Activated naive CD4-positive, alpha-beta T cell treated with anti-CD3 and anti-CD28 coated beads, Interleukin-2, amount 10 ng/mL, durations not matched to agents 7 days and 5 days (primary cell): ENCODE data around the gene NGF.

ENCODE experiments used
- CTCF ChIA-PET: fragments of 350-600 bp; sonication (Branson Sonifier 250); formaldehyde crosslinking; loops from one replicate; lab custom pipeline; 2021; ENCODE audit warnings: antibody characterized with exemption; lab: Charles Lee
- DNase-seq: peaks from one replicate; pipeline ENCODE4 v3.0.0-alpha.2; 2020
- H3K27ac Mint-ChIP-seq: one replicate; pipeline ENCODE4 v1.8.0; 2021; ENCODE audit warnings: mild to moderate bottlenecking, moderate library complexity, mixed read lengths
- H3K27me3 Mint-ChIP-seq: one replicate; pipeline ENCODE4 v1.8.0; 2021; ENCODE audit warnings: mild to moderate bottlenecking, mixed read lengths
- H3K36me3 Mint-ChIP-seq: one replicate; pipeline ENCODE4 v1.8.0; 2021; ENCODE audit warnings: mixed read lengths
- H3K4me1 Mint-ChIP-seq: one replicate; pipeline ENCODE4 v1.8.0; 2021; ENCODE audit warnings: mixed read lengths
- H3K4me3 Mint-ChIP-seq: one replicate; pipeline ENCODE4 v1.8.0; 2021; ENCODE audit warnings: mild to moderate bottlenecking, moderate library complexity, mixed read lengths
- H3K9me3 Mint-ChIP-seq: one replicate; pipeline ENCODE4 v1.8.0; 2021; ENCODE audit warnings: mixed read lengths

NGF gene

GRCh38 chr1:115351143-115351542 is 13.1 kb upstream of the NGF start:
- Mint-ChIP-seq H3K36me3 (no peaks in the 10 kb centered on the region), H3K4me1 (no peaks in the 10 kb centered on the region), H3K9me3 (no peaks in the 10 kb centered on the region), H3K27ac (no peak overlapping the region), H3K27me3 (no peaks in the 10 kb centered on the region), H3K4me3 (no peak overlapping the region)
- CTCF ChIA-PET: no interaction called here
- DNase-seq: no peak

DNA sequence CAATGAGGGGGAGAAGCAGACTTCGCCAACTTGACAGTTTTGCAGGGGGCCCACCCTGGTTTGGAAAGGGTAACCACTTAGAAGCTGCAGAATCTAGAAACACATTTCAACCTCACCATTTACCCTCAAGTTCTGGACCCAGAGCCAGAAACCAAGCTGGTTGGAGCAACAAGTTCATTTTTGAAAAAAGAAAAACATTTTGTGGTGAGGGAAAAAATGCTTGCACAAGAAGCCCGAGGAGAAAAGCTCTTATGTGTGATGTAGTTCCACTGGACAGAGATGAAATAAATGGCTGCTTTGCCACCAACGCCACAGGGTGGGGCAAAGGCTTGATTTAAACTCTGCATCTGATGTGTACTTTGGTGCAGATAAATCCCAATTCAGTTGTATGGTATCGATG is 10.6 kb upstream of the NGF start:
- H3K9me3 Mint-ChIP-seq: no peaks in the 10 kb centered on the region
- no peak overlapping the region for H3K27ac Mint-ChIP-seq
- no peak overlapping the region for H3K4me3 Mint-ChIP-seq
- DNase-seq: no peak
- H3K36me3 Mint-ChIP-seq: no peaks in the 10 kb centered on the region
- no peaks in the 10 kb centered on the region for H3K4me1 Mint-ChIP-seq
- peaks cover 4% of the 10 kb centered on the region for H3K27me3 Mint-ChIP-seq
- CTCF ChIA-PET: no interaction called here

DNA sequence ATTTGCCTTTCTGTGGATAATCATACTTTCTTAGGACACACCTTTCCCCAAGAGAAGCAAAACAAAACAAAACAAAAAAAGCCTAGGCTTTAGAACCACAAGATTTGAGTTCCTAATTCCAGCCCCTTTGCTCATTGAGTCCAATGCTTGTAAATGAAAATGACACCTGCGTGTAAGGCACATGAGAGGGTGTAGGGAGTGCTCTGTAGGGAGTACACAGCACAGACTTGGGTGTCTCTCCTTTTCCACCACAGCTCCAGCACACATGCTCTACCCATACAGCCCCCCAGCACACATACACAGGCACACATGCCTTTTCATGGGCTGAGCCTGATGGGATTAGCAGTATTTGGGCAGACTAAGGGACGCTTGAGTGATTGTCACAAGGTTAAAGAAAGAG is 9.2 kb upstream of the NGF start:
- Mint-ChIP-seq H3K27ac (no peak overlapping the region), H3K4me1 (no peaks in the 10 kb centered on the region), H3K36me3 (no peaks in the 10 kb centered on the region), H3K9me3 (no peaks in the 10 kb centered on the region), H3K4me3 (no peak overlapping the region), H3K27me3 (peaks cover 8% of the 10 kb centered on the region)
- CTCF ChIA-PET: no interaction called here
- DNase-seq: no peak

DNA sequence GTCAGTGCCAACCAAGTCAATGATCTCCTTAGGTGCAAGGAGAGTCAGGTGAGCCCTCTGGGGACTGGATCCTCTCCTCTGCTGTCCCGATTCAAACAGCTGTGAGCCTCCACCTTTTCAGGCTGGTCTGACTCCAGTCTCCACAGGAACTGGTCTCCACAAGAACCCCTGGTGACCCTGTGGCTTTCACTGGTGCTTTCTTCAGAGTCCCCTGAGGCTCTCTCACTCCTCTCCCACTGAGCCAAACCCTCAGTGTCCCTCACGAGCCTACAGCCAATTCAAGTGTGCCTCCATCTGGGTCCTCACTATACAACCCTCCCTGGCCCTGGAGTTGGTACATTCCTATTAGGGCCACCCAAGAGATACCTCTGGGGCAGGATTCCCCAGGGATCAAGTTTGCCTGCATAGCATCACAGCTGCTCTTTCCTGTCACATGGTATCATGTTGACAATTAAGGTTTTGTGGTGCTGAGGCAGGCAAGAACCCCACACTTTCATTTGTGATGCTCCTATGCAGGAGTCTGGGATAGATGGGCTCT is 5.2 kb upstream of the NGF start:
- Mint-ChIP-seq H3K9me3 (no peaks in the 10 kb centered on the region), H3K4me3 (no peak overlapping the region), H3K27ac (no peak overlapping the region), H3K36me3 (no peaks in the 10 kb centered on the region), H3K4me1 (no peaks in the 10 kb centered on the region), H3K27me3 (peaks cover 27% of the 10 kb centered on the region)
- CTCF ChIA-PET: no interaction called here
- DNase-seq: no peak

GRCh38 chr1:115341948-115342347 is 3.9 kb upstream of the NGF start:
- CTCF ChIA-PET: no interaction called here
- H3K4me3 Mint-ChIP-seq: no peak overlapping the region
- peaks cover 40% of the 10 kb centered on the region for H3K27me3 Mint-ChIP-seq
- DNase-seq: no peak
- H3K4me1 Mint-ChIP-seq: no peaks in the 10 kb centered on the region
- H3K36me3 Mint-ChIP-seq: no peaks in the 10 kb centered on the region
- H3K27ac Mint-ChIP-seq: no peak overlapping the region
- H3K9me3 Mint-ChIP-seq: no peaks in the 10 kb centered on the region

DNA sequence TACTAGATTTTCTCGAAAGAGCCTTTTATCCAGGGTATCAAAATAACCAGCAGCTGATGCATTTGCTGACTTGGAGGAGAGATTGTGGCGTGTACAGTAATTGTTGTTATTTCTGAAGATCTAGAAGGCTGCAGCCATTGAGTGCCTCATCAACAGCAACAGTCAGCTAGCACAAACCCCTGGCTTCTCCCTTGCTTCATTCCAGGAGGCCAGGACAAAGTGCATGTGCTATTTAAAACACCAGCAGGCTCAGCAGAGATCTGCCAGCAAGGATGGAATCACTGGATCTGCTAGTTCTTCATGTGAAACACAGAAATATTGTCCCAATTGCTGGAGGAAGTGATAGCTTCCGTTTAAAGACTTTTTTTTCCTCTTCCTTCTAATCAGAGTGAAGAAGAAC is 2.8 kb upstream of the NGF start:
- DNase-seq: no peak
- CTCF ChIA-PET: no interaction called here
- H3K27me3 Mint-ChIP-seq: peaks cover 51% of the 10 kb centered on the region
- H3K4me3 Mint-ChIP-seq: no peak overlapping the region
- no peak overlapping the region for H3K27ac Mint-ChIP-seq
- no peaks in the 10 kb centered on the region for H3K9me3 Mint-ChIP-seq
- H3K4me1 Mint-ChIP-seq: no peaks in the 10 kb centered on the region
- H3K36me3 Mint-ChIP-seq: no peaks in the 10 kb centered on the region

DNA sequence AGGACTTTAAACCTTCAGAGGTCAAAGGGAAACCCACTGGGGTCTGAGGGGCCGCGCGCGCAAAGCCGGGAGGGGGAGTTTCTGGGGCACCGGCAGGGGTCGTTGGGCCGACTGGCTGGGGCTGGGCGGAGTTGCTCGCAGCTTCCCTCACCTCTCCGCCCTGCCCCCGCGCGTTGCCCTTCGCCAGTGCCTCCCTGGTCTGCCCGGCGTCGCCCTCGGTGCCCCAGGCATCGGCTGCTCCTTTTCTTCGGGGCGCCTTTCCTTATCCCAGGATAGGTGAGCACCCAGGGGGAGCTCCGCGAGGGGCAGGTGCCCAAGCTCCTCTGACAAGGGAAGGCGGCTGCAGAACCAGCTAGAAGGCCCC is 390 bp upstream of the NGF start:
- Mint-ChIP-seq H3K4me3 (no peak overlapping the region), H3K4me1 (no peaks in the 10 kb centered on the region), H3K9me3 (no peaks in the 10 kb centered on the region), H3K27ac (no peak overlapping the region), H3K27me3 (peaks cover 57% of the 10 kb centered on the region), H3K36me3 (no peaks in the 10 kb centered on the region)
- CTCF ChIA-PET: no interaction called here
- DNase-seq: no peak

GRCh38 chr1:115337276-115337632 is 795 bp downstream of the NGF start:
- no peak overlapping the region for H3K27ac Mint-ChIP-seq
- no peaks in the 10 kb centered on the region for H3K4me1 Mint-ChIP-seq
- no peak overlapping the region for H3K4me3 Mint-ChIP-seq
- no peaks in the 10 kb centered on the region for H3K9me3 Mint-ChIP-seq
- H3K36me3 Mint-ChIP-seq: no peaks in the 10 kb centered on the region
- DNase-seq: no peak
- CTCF ChIA-PET: no interaction called here
- H3K27me3 Mint-ChIP-seq: peaks cover 54% of the 10 kb centered on the region

DNA sequence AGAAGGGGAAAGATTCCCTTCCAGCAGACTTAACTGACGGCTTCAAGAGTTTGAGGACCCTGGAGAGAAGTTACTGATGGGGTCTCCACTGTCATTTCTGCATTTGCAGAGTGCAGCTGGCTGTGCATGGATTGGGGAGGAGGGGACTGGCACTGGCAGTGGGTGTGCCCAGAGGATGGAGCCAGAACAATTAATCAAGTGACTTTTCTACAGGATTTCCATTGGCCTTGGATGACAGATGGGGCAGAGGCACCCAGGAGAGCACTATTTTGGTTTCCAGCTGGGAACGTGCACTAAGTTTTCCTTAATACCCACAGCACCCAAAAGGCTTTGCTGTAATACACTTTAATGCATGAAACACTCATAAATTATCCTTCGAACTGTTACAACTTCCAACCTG is 1.3 kb downstream of the NGF start:
- no peaks in the 10 kb centered on the region for H3K9me3 Mint-ChIP-seq
- H3K4me3 Mint-ChIP-seq: no peak overlapping the region
- no peak for DNase-seq
- H3K27ac Mint-ChIP-seq: no peak overlapping the region
- H3K4me1 Mint-ChIP-seq: no peaks in the 10 kb centered on the region
- H3K27me3 Mint-ChIP-seq: peaks cover 54% of the 10 kb centered on the region
- H3K36me3 Mint-ChIP-seq: no peaks in the 10 kb centered on the region
- CTCF ChIA-PET: no interaction called here

DNA sequence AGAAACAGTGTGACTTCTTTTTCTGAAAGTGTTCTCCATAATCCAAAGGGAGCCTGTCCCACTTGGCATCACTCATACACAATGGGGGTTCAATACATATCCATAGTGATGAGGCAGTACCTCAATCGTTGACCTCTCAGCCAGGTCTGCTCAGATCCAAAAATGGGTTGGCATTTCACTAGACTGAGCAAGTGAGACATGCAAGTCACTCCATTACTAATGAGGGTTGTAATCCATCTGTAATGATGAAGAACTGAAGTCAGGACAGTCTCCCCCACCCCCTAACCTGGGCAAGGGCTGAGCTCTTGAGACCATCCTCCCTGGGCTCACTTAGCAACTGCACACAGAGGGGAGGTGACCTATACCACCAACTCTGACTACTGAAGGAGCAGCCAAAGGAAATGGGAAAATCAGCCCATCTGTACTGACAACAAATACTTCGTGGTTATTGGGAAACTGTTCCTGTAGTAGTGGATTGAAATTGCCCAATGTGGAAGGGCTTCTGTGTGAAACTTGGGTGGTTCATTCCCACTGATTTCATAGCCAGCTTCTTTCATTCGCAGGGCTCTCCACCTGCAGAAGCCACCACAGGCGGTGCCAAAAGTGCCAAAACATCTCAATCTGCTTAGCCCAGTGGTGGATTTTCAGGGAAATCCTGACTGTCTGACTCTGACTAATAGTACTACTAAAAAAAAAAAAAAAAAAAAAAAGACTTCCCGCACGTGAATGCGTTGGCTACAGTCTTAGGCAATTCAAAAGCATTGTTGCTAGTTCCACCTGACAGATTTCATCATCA is 5.0 kb downstream of the NGF start:
- DNase-seq: no peak
- H3K4me3 Mint-ChIP-seq: no peak overlapping the region
- CTCF ChIA-PET: no interaction called here
- no peaks in the 10 kb centered on the region for H3K4me1 Mint-ChIP-seq
- no peaks in the 10 kb centered on the region for H3K36me3 Mint-ChIP-seq
- peaks cover 32% of the 10 kb centered on the region for H3K27me3 Mint-ChIP-seq
- no peaks in the 10 kb centered on the region for H3K9me3 Mint-ChIP-seq
- H3K27ac Mint-ChIP-seq: no peak overlapping the region

DNA sequence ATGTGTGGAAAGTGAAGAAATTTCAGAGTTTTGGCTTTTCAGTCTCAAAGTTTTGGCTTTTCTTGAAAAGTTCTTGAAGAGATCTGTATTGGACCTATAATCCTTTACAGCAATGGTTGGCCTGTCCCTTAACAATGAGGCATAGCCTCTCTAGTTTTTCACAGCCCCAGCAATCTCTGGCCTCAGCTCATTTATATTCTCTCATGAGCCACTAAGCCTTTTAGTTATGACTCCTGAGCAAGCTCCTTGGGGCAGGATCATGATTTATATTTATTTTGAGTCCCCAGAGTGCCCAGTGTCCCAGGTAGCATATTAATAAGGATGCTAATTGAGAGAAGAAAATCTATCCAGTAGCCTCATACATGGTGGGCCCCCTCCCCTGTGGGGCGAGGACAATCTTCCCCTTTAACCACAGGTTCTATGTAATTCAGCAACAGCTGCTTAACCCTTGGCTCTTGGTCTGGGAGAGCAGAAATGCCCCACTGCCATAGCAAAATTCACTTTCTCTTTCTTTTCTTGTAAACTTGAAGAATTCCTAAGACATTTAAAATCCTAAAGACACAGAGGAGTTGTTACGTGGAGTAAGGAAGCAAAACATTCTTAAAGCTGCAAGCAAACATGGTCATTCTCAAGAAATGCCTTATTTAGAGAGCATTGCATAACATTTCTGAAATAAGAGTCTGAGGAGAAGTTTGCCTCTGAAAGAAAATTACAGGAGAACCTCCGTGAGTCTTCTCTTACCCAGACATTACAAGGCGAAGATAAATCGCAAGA is 6.3 kb downstream of the NGF start:
- DNase-seq: no peak
- no peaks in the 10 kb centered on the region for H3K36me3 Mint-ChIP-seq
- CTCF ChIA-PET: no interaction called here

GRCh38 chr1:115330480-115331013 is 7.5 kb downstream of the NGF start:
- CTCF ChIA-PET: no interaction called here
- peaks cover 8% of the 10 kb centered on the region for H3K27me3 Mint-ChIP-seq
- no peak overlapping the region for H3K4me3 Mint-ChIP-seq
- H3K4me1 Mint-ChIP-seq: no peaks in the 10 kb centered on the region
- H3K36me3 Mint-ChIP-seq: no peaks in the 10 kb centered on the region
- no peaks in the 10 kb centered on the region for H3K9me3 Mint-ChIP-seq
- DNase-seq: no peak
- H3K27ac Mint-ChIP-seq: no peak overlapping the region

More for the DNA sequence above, 6.3 kb downstream of the NGF start:
- Mint-ChIP-seq H3K4me3 (no peak overlapping the region), H3K27ac (no peak overlapping the region), H3K4me1 (no peaks in the 10 kb centered on the region), H3K27me3 (peaks cover 19% of the 10 kb centered on the region), H3K9me3 (no peaks in the 10 kb centered on the region)

DNA sequence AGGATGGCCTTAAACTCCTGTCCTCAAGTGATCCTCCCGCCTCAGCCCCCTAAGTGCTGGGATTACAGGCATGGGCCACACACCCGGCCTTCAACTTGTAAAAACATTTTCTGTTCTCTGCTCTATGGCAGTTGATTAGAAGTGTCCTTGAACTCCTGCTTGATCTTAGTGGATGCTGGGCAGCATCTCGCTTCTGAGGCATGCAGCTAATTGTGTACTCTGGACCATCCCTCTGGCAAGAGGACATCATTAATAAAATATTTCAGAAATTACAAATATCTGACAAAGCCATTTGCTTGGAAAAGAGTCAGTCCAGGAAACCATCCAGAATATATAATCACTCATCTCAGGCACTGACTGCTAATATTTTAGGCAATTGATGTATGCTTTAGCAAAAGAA is 8.1 kb downstream of the NGF start:
- no peak overlapping the region for H3K27ac Mint-ChIP-seq
- no peaks in the 10 kb centered on the region for H3K4me1 Mint-ChIP-seq
- CTCF ChIA-PET: no interaction called here
- no peaks in the 10 kb centered on the region for H3K9me3 Mint-ChIP-seq
- H3K4me3 Mint-ChIP-seq: no peak overlapping the region
- no peaks in the 10 kb centered on the region for H3K36me3 Mint-ChIP-seq
- DNase-seq: no peak
- H3K27me3 Mint-ChIP-seq: peaks cover 4% of the 10 kb centered on the region

DNA sequence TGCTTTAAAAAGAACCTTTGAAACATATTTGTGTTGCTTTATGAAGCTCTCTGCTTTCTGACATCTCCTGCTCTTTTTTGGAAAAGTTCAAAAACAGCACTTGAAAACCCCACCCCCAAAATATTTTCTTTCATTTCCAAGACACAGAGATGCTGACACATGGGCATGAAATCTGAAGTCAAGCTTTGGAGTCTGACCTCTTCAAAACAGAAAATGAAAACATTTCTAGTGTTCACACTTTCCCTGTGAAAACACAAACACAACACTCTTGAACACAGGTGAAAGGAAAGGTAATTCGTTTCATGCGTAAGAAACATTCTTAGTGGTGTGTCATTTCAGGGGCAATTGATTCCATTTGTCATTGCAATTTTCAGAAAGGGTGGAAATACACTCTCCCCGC is 10.8 kb downstream of the NGF start:
- no peak for DNase-seq
- Mint-ChIP-seq H3K27me3 (peaks cover 4% of the 10 kb centered on the region), H3K27ac (no peak overlapping the region)

GRCh38 chr1:115326419-115326818 is 11.6 kb downstream of the NGF start:
- Mint-ChIP-seq H3K9me3 (no peaks in the 10 kb centered on the region), H3K27me3 (peaks cover 4% of the 10 kb centered on the region), H3K4me1 (no peaks in the 10 kb centered on the region), H3K4me3 (no peak overlapping the region), H3K36me3 (no peaks in the 10 kb centered on the region), H3K27ac (no peak overlapping the region)
- DNase-seq: no peak
- CTCF ChIA-PET: no interaction called here

More for the DNA sequence above, 10.8 kb downstream of the NGF start:
- Mint-ChIP-seq H3K4me1 (no peaks in the 10 kb centered on the region), H3K4me3 (no peak overlapping the region), H3K36me3 (no peaks in the 10 kb centered on the region), H3K9me3 (no peaks in the 10 kb centered on the region)
- CTCF ChIA-PET: no interaction called here
